NCI-H2196 (cell line): ENCODE measurements around the gene GNA14.
"Not testable (repeated sequence)": the region's sequence is repeated elsewhere in the genome, so short reads cannot be mapped to it uniquely, and the experiment has no call there.

ENCODE experiments used
- DNase-seq: peaks from one replicate; lab custom pipeline; 2025; ENCODE audit not compliant: unreplicated experiment; lab: John Stamatoyannopoulos, UW

GNA14 gene

GRCh38 chr9:77421506-77422265, 226.4 kb downstream of the GNA14 start:
- DNase-seq: no peak

DNA sequence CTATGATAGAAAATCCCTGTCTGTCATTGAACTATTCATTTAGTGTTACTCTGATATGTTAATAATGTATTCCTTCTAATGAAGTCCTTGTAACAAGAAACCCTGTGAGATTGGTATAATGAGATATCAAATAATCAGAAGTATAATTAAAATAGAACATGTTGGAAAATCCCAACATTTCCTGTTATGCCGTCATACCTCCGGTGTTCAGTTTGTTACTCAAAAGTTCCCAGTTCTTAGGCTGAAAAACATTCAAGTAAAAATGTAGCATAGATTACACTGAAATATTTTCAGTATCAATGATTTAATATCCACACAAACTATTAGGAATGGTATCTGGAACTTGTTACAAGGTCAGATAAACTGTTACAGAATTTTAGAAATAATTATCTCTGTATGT, 227.5 kb downstream of the GNA14 start:
- no peak for DNase-seq

DNA sequence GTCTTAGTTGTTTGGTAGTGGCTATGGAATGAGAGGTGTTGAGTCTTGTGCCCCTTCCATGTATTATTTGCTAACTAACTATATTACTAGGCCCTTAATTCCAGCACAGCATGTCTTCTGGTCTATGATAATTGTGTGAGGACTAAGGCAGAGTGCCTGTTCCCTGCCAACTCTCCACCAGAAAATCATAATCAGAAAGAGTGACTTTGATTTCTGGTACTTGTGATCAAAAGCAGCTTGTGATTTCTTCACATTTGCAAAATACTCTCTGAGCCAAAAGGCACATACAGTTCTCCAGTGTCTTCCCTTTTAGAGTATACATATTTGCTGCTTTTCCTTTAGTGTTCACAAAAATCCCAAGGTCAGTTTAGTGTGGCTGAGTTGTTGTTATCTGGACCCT, 229.9 kb downstream of the GNA14 start:
- DNase-seq: no peak

DNA sequence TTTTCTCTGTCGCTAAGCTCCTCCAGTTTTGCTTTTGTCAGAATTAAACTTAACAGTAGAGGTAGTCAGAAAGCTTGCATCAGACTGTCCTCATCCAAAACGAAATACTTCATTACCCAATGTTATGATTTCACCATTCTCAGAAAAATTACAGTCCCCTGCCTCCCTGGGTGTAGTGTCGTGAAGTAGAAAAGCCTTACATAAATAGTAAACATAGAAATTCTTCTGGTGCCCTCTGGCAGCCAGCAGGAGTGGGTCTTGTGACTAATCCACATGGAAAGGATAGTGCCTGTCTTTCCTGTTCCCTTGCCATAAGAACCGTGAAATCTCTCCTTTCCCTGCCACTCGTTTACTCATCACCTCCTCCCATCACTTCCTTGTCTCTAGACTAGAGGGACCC, 230.6 kb downstream of the GNA14 start:
- no peak for DNase-seq

GRCh38 chr9:77408521-77408920, 239.6 kb downstream of the GNA14 start:
- not testable (repeated sequence) for DNase-seq

DNA sequence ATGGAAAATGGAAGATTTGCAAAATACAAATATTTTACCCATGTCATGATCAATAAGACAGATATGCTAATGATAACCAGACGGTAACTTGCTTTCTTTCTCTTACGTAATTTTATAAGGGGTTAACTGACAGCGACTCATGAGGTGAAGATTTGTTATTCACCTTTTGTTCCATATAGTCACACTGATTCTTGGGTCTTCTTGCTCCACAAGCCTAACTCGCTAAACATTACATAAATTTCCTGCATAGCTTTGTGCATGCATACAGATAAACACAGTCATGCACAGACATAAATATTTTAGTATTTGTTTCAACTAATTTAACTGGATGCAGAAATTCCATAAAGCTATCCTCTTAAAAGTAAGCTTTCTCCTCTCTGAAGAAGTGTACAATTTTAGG, 244.9 kb downstream of the GNA14 start:
- DNase-seq: no peak

GRCh38 chr9:77402286-77402685, 245.8 kb downstream of the GNA14 start:
- no peak for DNase-seq

GRCh38 chr9:77399964-77400363, 248.2 kb downstream of the GNA14 start:
- no peak for DNase-seq

- DNase-seq: not testable (repeated sequence)
These were observed 249.5 kb downstream of the GNA14 start for GRCh38 chr9:77398581-77398980.

GRCh38 chr9:77392328-77392727, 255.8 kb downstream of the GNA14 start:
- no peak for DNase-seq

DNA sequence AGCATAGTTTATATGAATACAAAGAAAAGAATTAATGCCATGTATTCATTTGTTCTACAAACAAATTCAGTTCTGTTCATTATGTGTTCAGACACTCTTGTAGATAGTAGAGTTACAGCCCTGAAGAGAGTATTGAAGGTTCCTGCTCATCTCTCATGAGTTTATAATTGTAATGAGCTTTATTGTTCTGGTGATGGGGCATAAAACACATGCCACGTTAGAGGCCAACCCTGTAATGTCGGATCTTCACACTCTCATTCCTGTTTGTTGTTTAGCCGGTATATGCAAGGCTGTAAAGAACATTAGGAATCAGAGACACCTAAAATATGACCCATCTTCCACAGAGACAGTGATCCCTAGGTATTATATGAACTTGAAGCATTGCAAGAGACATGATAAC, 256.3 kb downstream of the GNA14 start:
- no peak for DNase-seq

- no peak for DNase-seq
These were observed 261.9 kb downstream of the GNA14 start for GRCh38 chr9:77386187-77386586.

DNA sequence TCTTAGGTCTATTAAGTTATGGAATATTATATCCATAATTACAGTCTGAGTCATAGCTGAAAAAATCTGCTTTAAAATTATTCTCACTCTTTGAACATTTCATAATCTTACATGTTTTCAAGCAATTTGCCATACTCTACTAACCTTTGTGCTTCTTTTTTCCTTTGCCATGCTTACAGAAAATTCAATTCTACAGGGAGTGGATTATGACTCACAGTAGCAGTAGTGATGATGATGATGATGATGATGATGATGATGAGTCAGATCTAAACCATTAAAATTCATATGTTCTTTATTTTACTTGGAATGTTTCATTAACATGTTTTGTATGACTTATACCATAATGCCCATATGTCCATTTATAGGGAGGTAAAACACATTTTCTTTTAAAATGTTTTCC, 263.7 kb downstream of the GNA14 start:
- DNase-seq: no peak

DNA sequence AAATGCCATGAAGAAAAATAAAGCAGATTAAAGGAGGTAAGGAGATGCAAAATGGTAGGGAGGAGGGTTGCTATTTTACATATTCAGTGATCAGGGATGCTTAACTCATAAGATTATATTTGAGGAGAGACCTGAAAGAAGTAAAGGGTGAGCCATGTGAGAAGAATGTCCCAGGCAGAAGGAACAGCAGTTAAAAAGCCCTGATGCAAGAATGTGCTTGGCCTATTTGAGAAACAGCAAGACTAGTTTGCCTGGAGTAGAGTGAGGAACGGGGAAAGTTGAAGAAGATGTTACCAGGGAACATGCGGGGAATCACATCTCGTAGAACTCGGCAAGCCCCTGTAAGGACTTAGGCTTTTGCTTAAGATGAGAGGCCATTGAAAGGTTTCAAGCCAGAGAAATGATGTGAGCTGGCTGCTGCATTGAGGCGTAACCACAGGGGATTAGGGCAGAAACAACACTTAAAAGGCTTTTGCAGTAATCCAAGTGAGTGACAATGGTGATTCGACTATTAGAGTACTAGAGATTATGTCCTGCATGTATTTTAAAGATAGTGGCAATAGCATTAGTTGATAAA, 272.1 kb downstream of the GNA14 start:
- no peak for DNase-seq

GRCh38 chr9:77374266-77374665, 273.9 kb downstream of the GNA14 start:
- no peak for DNase-seq
